Stimulated activated naive CD8-positive, alpha-beta T cell treated with anti-CD3 and anti-CD28 coated beads, Interleukin-15, amount 100 ng/mL, for 72 hours (primary cell): Measurements from ENCODE around the gene BCL6B.
A peak's percentile ranks its signal among the peaks of the same experiment; 100 is the strongest.

ENCODE experiments used
- ATAC-seq: fragments of 150-1000 bp; cut with Tn5 transposase; 2 replicates; pipeline ENCODE4 v1.10.0; 2021; ENCODE audit warnings: mild to moderate bottlenecking, moderate library complexity
- DNase-seq, 2 donors: peaks; one replicate each; pipeline ENCODE4 v3.0.0; 2021 to 2022
- H3K27ac Mint-ChIP-seq, 2 donors: one replicate each; pipeline ENCODE4 v1.8.0; 2022; ENCODE audit warnings: mild to moderate bottlenecking in 2 of 2, mixed read lengths in 2 of 2, moderate library complexity in 2 of 2
- H3K27me3 Mint-ChIP-seq: one replicate; pipeline ENCODE4 v1.8.0; 2022; ENCODE audit warnings: mixed read lengths
- H3K4me1 Mint-ChIP-seq: one replicate; pipeline ENCODE4 v1.8.0; 2022; ENCODE audit warnings: mild to moderate bottlenecking, mixed read lengths
- H3K4me3 Mint-ChIP-seq, 2 donors: one replicate each; pipeline ENCODE4 v1.8.0; 2022; ENCODE audit warnings: mild to moderate bottlenecking in 2 of 2, mixed read lengths in 2 of 2, moderate library complexity in 1 of 2
- H3K9me3 Mint-ChIP-seq, 2 donors: one replicate each; pipeline ENCODE4 v1.8.0; 2022; ENCODE audit warnings: mixed read lengths in 2 of 2

BCL6B gene

GRCh38 chr17:7056386-7056785 lies 33.5 kb downstream of the BCL6B start:
- Mint-ChIP-seq H3K4me3 (no peak overlapping the region), H3K27me3 (no peaks in the 10 kb centered on the region), H3K9me3 (no peaks in the 10 kb centered on the region), H3K27ac (no peak overlapping the region), H3K4me1 (peaks cover 19% of the 10 kb centered on the region)
- no peak for ATAC-seq
- DNase-seq: no peak

- peaks cover 14% of the 10 kb centered on the region for H3K4me1 Mint-ChIP-seq
- H3K9me3 Mint-ChIP-seq: no peaks in the 10 kb centered on the region
- H3K27me3 Mint-ChIP-seq: peaks cover 15% of the 10 kb centered on the region
- H3K27ac Mint-ChIP-seq: peak overlapping the region in 1 of 2 donors; percentile 49
- DNase-seq: no peak
- no peak overlapping the region for H3K4me3 Mint-ChIP-seq
- no peak for ATAC-seq
Measured at GRCh38 chr17:7058831-7059447, 36.1 kb downstream of the BCL6B start.

- peak; percentile 92 for ATAC-seq
- Mint-ChIP-seq H3K9me3 (no peaks in the 10 kb centered on the region), H3K4me1 (peaks cover 14% of the 10 kb centered on the region), H3K4me3 (peak overlapping the region; percentile 29 to 55), H3K27me3 (peaks cover 17% of the 10 kb centered on the region), H3K27ac (peak overlapping the region in 1 of 2 donors; percentile 79)
- peak in 1 of 2 donors; percentile 22 for DNase-seq
Measured at GRCh38 chr17:7060165-7060891, 37.5 kb downstream of the BCL6B start.

- no peak overlapping the region for H3K27ac Mint-ChIP-seq
- peaks cover 6 to 15% of the 10 kb centered on the region in 2 donors for H3K9me3 Mint-ChIP-seq
- ATAC-seq (no peak), DNase-seq (no peak)
- no peak overlapping the region for H3K4me3 Mint-ChIP-seq
- H3K27me3 Mint-ChIP-seq: peaks cover 17% of the 10 kb centered on the region
- H3K4me1 Mint-ChIP-seq: peaks cover 14% of the 10 kb centered on the region
Measured at GRCh38 chr17:7063518-7064094, 40.8 kb downstream of the BCL6B start.

- Mint-ChIP-seq H3K4me1 (peaks cover 14% of the 10 kb centered on the region), H3K27me3 (peaks cover 17% of the 10 kb centered on the region), H3K27ac (no peak overlapping the region), H3K9me3 (peaks cover 13 to 21% of the 10 kb centered on the region in 2 donors), H3K4me3 (no peak overlapping the region)
- DNase-seq (no peak), ATAC-seq (no peak)
Measured at GRCh38 chr17:7064261-7064660, 41.4 kb downstream of the BCL6B start.

GRCh38 chr17:7067198-7067597 lies 44.3 kb downstream of the BCL6B start:
- H3K4me1 Mint-ChIP-seq: no peaks in the 10 kb centered on the region
- ATAC-seq (no peak), DNase-seq (no peak)
- no peak overlapping the region for H3K4me3 Mint-ChIP-seq
- H3K27ac Mint-ChIP-seq: no peak overlapping the region
- H3K27me3 Mint-ChIP-seq: peaks cover 17% of the 10 kb centered on the region
- peaks cover 13 to 25% of the 10 kb centered on the region in 2 donors for H3K9me3 Mint-ChIP-seq

- DNase-seq: no peak
- Mint-ChIP-seq H3K9me3 (peaks cover 13 to 25% of the 10 kb centered on the region in 2 donors), H3K4me3 (no peak overlapping the region), H3K4me1 (no peaks in the 10 kb centered on the region), H3K27ac (no peak overlapping the region), H3K27me3 (peaks cover 9% of the 10 kb centered on the region)
- no peak for ATAC-seq
Measured at GRCh38 chr17:7068268-7068667, 45.4 kb downstream of the BCL6B start.

- ATAC-seq: no peak
- no peak for DNase-seq
- H3K27ac Mint-ChIP-seq: no peak overlapping the region
- H3K9me3 Mint-ChIP-seq: peaks cover 13 to 25% of the 10 kb centered on the region in 2 donors
- H3K27me3 Mint-ChIP-seq: no peaks in the 10 kb centered on the region
- H3K4me3 Mint-ChIP-seq: no peak overlapping the region
- H3K4me1 Mint-ChIP-seq: no peaks in the 10 kb centered on the region
Measured at GRCh38 chr17:7070712-7071111, 47.9 kb downstream of the BCL6B start.

GRCh38 chr17:7072406-7072805 lies 49.6 kb downstream of the BCL6B start:
- no peaks in the 10 kb centered on the region for H3K4me1 Mint-ChIP-seq
- H3K9me3 Mint-ChIP-seq: peaks cover 13 to 23% of the 10 kb centered on the region in 2 donors
- no peaks in the 10 kb centered on the region for H3K27me3 Mint-ChIP-seq
- no peak overlapping the region for H3K4me3 Mint-ChIP-seq
- H3K27ac Mint-ChIP-seq: no peak overlapping the region
- DNase-seq: no peak
- ATAC-seq: no peak

GRCh38 chr17:7074931-7075330 lies 52.1 kb downstream of the BCL6B start:
- no peak overlapping the region for H3K27ac Mint-ChIP-seq
- no peaks in the 10 kb centered on the region for H3K27me3 Mint-ChIP-seq
- DNase-seq (no peak), ATAC-seq (no peak)
- no peak overlapping the region for H3K4me3 Mint-ChIP-seq
- no peaks in the 10 kb centered on the region for H3K9me3 Mint-ChIP-seq
- peaks cover 2% of the 10 kb centered on the region for H3K4me1 Mint-ChIP-seq

- no peak overlapping the region for H3K4me3 Mint-ChIP-seq
- no peak for ATAC-seq
- no peaks in the 10 kb centered on the region for H3K9me3 Mint-ChIP-seq
- H3K27me3 Mint-ChIP-seq: peaks cover 6% of the 10 kb centered on the region
- H3K4me1 Mint-ChIP-seq: peaks cover 17% of the 10 kb centered on the region
- H3K27ac Mint-ChIP-seq: no peak overlapping the region
- no peak for DNase-seq
Measured at GRCh38 chr17:7077911-7078546, 55.2 kb downstream of the BCL6B start.

GRCh38 chr17:7078711-7079110 lies 55.9 kb downstream of the BCL6B start:
- ATAC-seq (no peak), DNase-seq (no peak)
- Mint-ChIP-seq H3K4me3 (no peak overlapping the region), H3K4me1 (peaks cover 17% of the 10 kb centered on the region), H3K9me3 (no peaks in the 10 kb centered on the region), H3K27ac (no peak overlapping the region), H3K27me3 (peaks cover 12% of the 10 kb centered on the region)
